ENCODE data around the gene STON2.

The STON2 gene

GRCh38 chr14:81418057-81418790 is 18.1 kb upstream of the STON2 start:
- no peak for FAIRE-seq

- FAIRE-seq: no peak
Observed at GRCh38 chr14:81416981-81417380, 16.9 kb upstream of the STON2 start.

- FAIRE-seq: no peak
Observed at GRCh38 chr14:81416194-81416952, 16.2 kb upstream of the STON2 start.

GRCh38 chr14:81415781-81416180 is 15.7 kb upstream of the STON2 start:
- no peak for FAIRE-seq

- FAIRE-seq: no peak
Observed at GRCh38 chr14:81414123-81414522, 14.0 kb upstream of the STON2 start.

- FAIRE-seq: no peak
Observed at GRCh38 chr14:81412779-81413178, 12.7 kb upstream of the STON2 start.

- FAIRE-seq: no peak
Observed at GRCh38 chr14:81408595-81408994, 8.5 kb upstream of the STON2 start.

GRCh38 chr14:81406863-81407262 is 6.7 kb upstream of the STON2 start:
- no peak for FAIRE-seq

- FAIRE-seq: no peak
Observed at GRCh38 chr14:81402123-81402495, 2.0 kb upstream of the STON2 start.

GRCh38 chr14:81401420-81402122 is 1.4 kb upstream of the STON2 start:
- FAIRE-seq: no peak

- FAIRE-seq: no peak
Observed at GRCh38 chr14:81400852-81401251, 728 bp upstream of the STON2 start.

- FAIRE-seq: no peak
Observed at GRCh38 chr14:81398196-81398891, 1.8 kb downstream of the STON2 start.

- no peak for FAIRE-seq
Observed at GRCh38 chr14:81396113-81396512, 4.0 kb downstream of the STON2 start.

- no peak for FAIRE-seq
Observed at GRCh38 chr14:81394739-81395138, 5.4 kb downstream of the STON2 start.

- no peak for FAIRE-seq
Observed at GRCh38 chr14:81392976-81393643, 7.0 kb downstream of the STON2 start.

GRCh38 chr14:81392052-81392451 is 8.1 kb downstream of the STON2 start:
- no peak for FAIRE-seq

- FAIRE-seq: no peak
Observed at GRCh38 chr14:81390696-81391095, 9.4 kb downstream of the STON2 start.

GRCh38 chr14:81388336-81388735 is 11.8 kb downstream of the STON2 start:
- FAIRE-seq: no peak

- FAIRE-seq: no peak
Observed at GRCh38 chr14:81386290-81386745, 13.8 kb downstream of the STON2 start.

- FAIRE-seq: no peak
Observed at GRCh38 chr14:81385886-81386285, 14.2 kb downstream of the STON2 start.

GRCh38 chr14:81385419-81385818 is 14.7 kb downstream of the STON2 start:
- FAIRE-seq: no peak

- no peak for FAIRE-seq
Observed at GRCh38 chr14:81384900-81385299, 15.2 kb downstream of the STON2 start.

Measured in TTC549 (cell line).